H9 (cell line): Measurements from ENCODE around the gene KRTAP4-5. TPM values are rescaled to one million over a fixed set of nuclear protein-coding genes. Genes with fewer than 3 reads are reported as not detected.

ENCODE experiments used
- DNase-seq: peaks from one replicate; pipeline ENCODE4 v3.0.0-alpha.2; 2017
- H2AFZ ChIP-seq: one replicate; pipeline ENCODE4 v1.6.1; 2013; ENCODE audit warnings: mild to moderate bottlenecking, low read length, control low read depth, moderate library complexity
- H2AK5ac ChIP-seq: 2 replicates; pipeline ENCODE4 v1.6.1; 2013; ENCODE audit warnings: low read length, control low read depth, mixed read lengths; ENCODE audit not compliant: insufficient read length
- H2BK120ac ChIP-seq: one replicate; pipeline ENCODE4 v1.6.1; 2013; ENCODE audit warnings: low read depth, mild to moderate bottlenecking, low read length, control low read depth, inconsistent platforms; ENCODE audit not compliant: poor library complexity, severe bottlenecking
- H2BK12ac ChIP-seq: 2 replicates; pipeline ENCODE4 v1.6.1; 2013; ENCODE audit warnings: low read length, control low read depth, mixed read lengths, low read depth; ENCODE audit not compliant: insufficient read length
- H2BK15ac ChIP-seq: 2 replicates; pipeline ENCODE4 v1.6.1; 2013; ENCODE audit warnings: low read depth, low read length, control low read depth
- H2BK20ac ChIP-seq: one replicate; pipeline ENCODE4 v1.6.1; 2013; ENCODE audit warnings: low read depth, mild to moderate bottlenecking, low read length, control low read depth, inconsistent platforms; ENCODE audit not compliant: poor library complexity, severe bottlenecking
- H2BK5ac ChIP-seq: 2 replicates; pipeline ENCODE4 v1.6.1; 2013; ENCODE audit warnings: low read length, control low read depth, mixed read lengths; ENCODE audit not compliant: insufficient read length
- H3K14ac ChIP-seq: 2 replicates; pipeline ENCODE4 v1.6.1; 2013; ENCODE audit warnings: low read length, control low read depth; ENCODE audit not compliant: insufficient read depth
- H3K18ac ChIP-seq: 2 replicates; pipeline ENCODE4 v1.6.1; 2013; ENCODE audit warnings: low read depth, mild to moderate bottlenecking, mixed read lengths, low read length, control low read depth; ENCODE audit not compliant: insufficient read length
- H3K23ac ChIP-seq: 2 replicates; pipeline ENCODE4 v1.6.1; 2013; ENCODE audit warnings: low read length, control low read depth, mixed read lengths, low read depth; ENCODE audit not compliant: insufficient read length
- H3K23me2 ChIP-seq: 2 replicates; pipeline ENCODE4 v1.6.1; 2013; ENCODE audit warnings: low read depth, mild to moderate bottlenecking, mixed read lengths, low read length, control low read depth; ENCODE audit not compliant: insufficient read length, poor library complexity, severe bottlenecking
- H3K27ac ChIP-seq: 2 replicates; pipeline ENCODE4 v1.5.1; 2013; ENCODE audit warnings: low read length, control low read depth, mixed read lengths, low read depth; ENCODE audit not compliant: insufficient read length
- H3K27me3 ChIP-seq: 2 replicates; pipeline ENCODE4 v1.6.1; 2013; ENCODE audit warnings: low read length, control low read depth, inconsistent platforms; ENCODE audit not compliant: insufficient read depth
- H3K4ac ChIP-seq: 2 replicates; pipeline ENCODE4 v1.6.1; 2013; ENCODE audit warnings: low read depth, mild to moderate bottlenecking, control low read depth, inconsistent platforms, low read length, moderate library complexity
- H3K4me1 ChIP-seq: 2 replicates; pipeline ENCODE4 v1.6.1; 2013; ENCODE audit warnings: low read length, control low read depth, inconsistent platforms; ENCODE audit not compliant: insufficient read depth
- H3K4me2 ChIP-seq: 2 replicates; pipeline ENCODE4 v1.6.1; 2013; ENCODE audit warnings: low read length, control low read depth, mixed read lengths; ENCODE audit not compliant: insufficient read length, insufficient read depth
- H3K56ac ChIP-seq: 2 replicates; pipeline ENCODE4 v1.6.1; 2013; ENCODE audit warnings: low read depth, mild to moderate bottlenecking, mixed read lengths, low read length, control low read depth; ENCODE audit not compliant: insufficient read length
- H3K79me1 ChIP-seq: 2 replicates; pipeline ENCODE4 v1.6.1; 2013; ENCODE audit warnings: low read depth, mild to moderate bottlenecking, moderate library complexity, low read length, control low read depth, inconsistent platforms; ENCODE audit not compliant: insufficient read depth, poor library complexity, severe bottlenecking
- H3K79me2 ChIP-seq: 2 replicates; pipeline ENCODE4 v1.6.1; 2013; ENCODE audit warnings: low read length, control low read depth, inconsistent platforms; ENCODE audit not compliant: insufficient read depth
- H3K9ac ChIP-seq: 2 replicates; pipeline ENCODE4 v1.6.1; 2013; ENCODE audit warnings: low read length, control low read depth, mixed read lengths; ENCODE audit not compliant: insufficient read length; ENCODE audit errors: extremely low read depth
- H3K9me3 ChIP-seq: one replicate; pipeline ENCODE4 v1.6.1; 2013; ENCODE audit warnings: low read depth, low read length, inconsistent platforms; ENCODE audit not compliant: control insufficient read depth
- H3T11ph ChIP-seq: one replicate; pipeline ENCODE4 v1.6.1; 2013; ENCODE audit warnings: mild to moderate bottlenecking, low read length, control low read depth, inconsistent platforms
- H4K20me1 ChIP-seq: one replicate; pipeline ENCODE4 v1.6.1; 2013; ENCODE audit not compliant: control insufficient read depth, insufficient read length, insufficient read depth
- H4K5ac ChIP-seq: 2 replicates; pipeline ENCODE4 v1.6.1; 2013; ENCODE audit warnings: low read depth, mild to moderate bottlenecking, mixed read lengths, low read length, control low read depth; ENCODE audit not compliant: insufficient read length
- H4K8ac ChIP-seq: replicated peaks from 2 replicates; pipeline ENCODE4 v1.6.1; 2013; ENCODE audit warnings: low read length, control low read depth, mixed read lengths, low read depth; ENCODE audit not compliant: insufficient read length
- H4K91ac ChIP-seq: 2 replicates; pipeline ENCODE4 v1.6.1; 2013; ENCODE audit warnings: low read depth, mild to moderate bottlenecking, moderate library complexity, mixed read lengths, low read length, control low read depth; ENCODE audit not compliant: insufficient read length
- H3K27ac Mint-ChIP-seq, 3 experiments: 2 replicates in 2 of 3; 3 replicates in 1 of 3; pipeline ENCODE4 v1.8.0; 2020 to 2021; ENCODE audit warnings: mixed read lengths in 3 of 3, mild to moderate bottlenecking in 1 of 3, moderate library complexity in 1 of 3
- H3K27me3 Mint-ChIP-seq: 2 replicates; pipeline ENCODE4 v1.8.0; 2021; ENCODE audit warnings: low read depth, mild to moderate bottlenecking, moderate library complexity, mixed read lengths
- H3K36me3 Mint-ChIP-seq, 3 experiments: 2 replicates in 2 of 3; 3 replicates in 1 of 3; pipeline ENCODE4 v1.8.0; 2020 to 2021; ENCODE audit warnings: low read depth in 3 of 3, mixed read lengths in 3 of 3; ENCODE audit not compliant: insufficient read depth in 1 of 3
- H3K4me1 Mint-ChIP-seq, 2 experiments: 2 replicates each; pipeline ENCODE4 v1.8.0; 2020; ENCODE audit warnings: mixed read lengths in 2 of 2
- H3K4me3 Mint-ChIP-seq, 2 experiments: 2 replicates in 1 of 2; 3 replicates in 1 of 2; pipeline ENCODE4 v1.8.0; 2020 to 2021; ENCODE audit warnings: mild to moderate bottlenecking in 2 of 2, mixed read lengths in 2 of 2, moderate library complexity in 1 of 2
- H3K9me3 Mint-ChIP-seq, 2 experiments: 2 replicates in 1 of 2; 3 replicates in 1 of 2; pipeline ENCODE4 v1.8.0; 2020; ENCODE audit warnings: mild to moderate bottlenecking in 2 of 2, mixed read lengths in 2 of 2, moderate library complexity in 1 of 2
- WGBS: extraction: QIAGEN DNeasy Blood & Tissue Kit; methylation state at CpG from one replicate; pipeline ENCODE4 v1.1.7; 2013; ENCODE audit warnings: missing lambda C conversion rate, low lambda C conversion rate, mixed read lengths; ENCODE audit not compliant: insufficient read length; ENCODE audit errors: extremely low coverage; 5-methylcytosine and 5-hydroxymethylcytosine counted together
- total RNA-seq: library from RNA; stranded (reverse); gene quantifications from 2 replicates; pipeline ENCODE4 v1.2.1, GENCODE V29; 2021
- TF ChIP-seq, protein P1 (sequence below): fragments of 200-600 bp; sonication (generic); conservative IDR thresholded peaks from 3 replicates; pipeline ENCODE4 v1.8.0; 2021; ENCODE audit warnings: antibody characterized with exemption, mild to moderate bottlenecking

The KRTAP4-5 gene
- total RNA-seq, 1 experiment from 2014 or later = not detected

- H3K4ac ChIP-seq = no peak within 1 kb of the TSS
- H2BK15ac ChIP-seq = no peak within 1 kb of the TSS
- TF ChIP-seq, protein P1, sequence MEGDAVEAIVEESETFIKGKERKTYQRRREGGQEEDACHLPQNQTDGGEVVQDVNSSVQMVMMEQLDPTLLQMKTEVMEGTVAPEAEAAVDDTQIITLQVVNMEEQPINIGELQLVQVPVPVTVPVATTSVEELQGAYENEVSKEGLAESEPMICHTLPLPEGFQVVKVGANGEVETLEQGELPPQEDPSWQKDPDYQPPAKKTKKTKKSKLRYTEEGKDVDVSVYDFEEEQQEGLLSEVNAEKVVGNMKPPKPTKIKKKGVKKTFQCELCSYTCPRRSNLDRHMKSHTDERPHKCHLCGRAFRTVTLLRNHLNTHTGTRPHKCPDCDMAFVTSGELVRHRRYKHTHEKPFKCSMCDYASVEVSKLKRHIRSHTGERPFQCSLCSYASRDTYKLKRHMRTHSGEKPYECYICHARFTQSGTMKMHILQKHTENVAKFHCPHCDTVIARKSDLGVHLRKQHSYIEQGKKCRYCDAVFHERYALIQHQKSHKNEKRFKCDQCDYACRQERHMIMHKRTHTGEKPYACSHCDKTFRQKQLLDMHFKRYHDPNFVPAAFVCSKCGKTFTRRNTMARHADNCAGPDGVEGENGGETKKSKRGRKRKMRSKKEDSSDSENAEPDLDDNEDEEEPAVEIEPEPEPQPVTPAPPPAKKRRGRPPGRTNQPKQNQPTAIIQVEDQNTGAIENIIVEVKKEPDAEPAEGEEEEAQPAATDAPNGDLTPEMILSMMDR = no peak
- H3K4me1 ChIP-seq = no peaks in the 10 kb centered on the region
- no peak within 1 kb of the TSS for H3K14ac ChIP-seq
- H4K8ac ChIP-seq = no peak within 1 kb of the TSS
- no peak within 1 kb of the TSS for H2BK5ac ChIP-seq
- no peaks in the 10 kb centered on the region for H3K79me2 ChIP-seq
- no peak within 1 kb of the TSS for H4K91ac ChIP-seq
- WGBS = no CpG with 5 or more reads among the region's 1 CpG
- no peaks in the 10 kb centered on the region for H3K79me1 ChIP-seq
- H4K20me1 ChIP-seq = no peaks in the 10 kb centered on the region
- no peak within 1 kb of the TSS for H2AK5ac ChIP-seq
- H3K27me3 ChIP-seq = no peaks in the 10 kb centered on the region
- Mint-ChIP-seq H3K9me3 (no peaks in the 10 kb centered on the region; a peak in 1 of 5 replicates), H3K27me3 (no peaks in the 10 kb centered on the region; the same call in 1 of the 2 replicates), H3K27ac (no peak within 1 kb of the TSS; a peak in 1 of 7 replicates), H3K36me3 (no peaks in the 10 kb centered on the region), H3K4me3 (no peak within 1 kb of the TSS), H3K4me1 (no peaks in the 10 kb centered on the region)
- H3K9me3 ChIP-seq = no peaks in the 10 kb centered on the region
- no peak within 1 kb of the TSS for H2AFZ ChIP-seq
- H3K23me2 ChIP-seq = no peaks in the 10 kb centered on the region
- no peak within 1 kb of the TSS for H3K56ac ChIP-seq
- no peak within 1 kb of the TSS for H3T11ph ChIP-seq
- H2BK20ac ChIP-seq = no peak within 1 kb of the TSS
- H4K5ac ChIP-seq = no peak within 1 kb of the TSS
- no peak within 1 kb of the TSS for H3K23ac ChIP-seq
- no peak within 1 kb of the TSS for H3K9ac ChIP-seq
- no peak for DNase-seq
- no peak within 1 kb of the TSS for H2BK12ac ChIP-seq
- H3K27ac ChIP-seq = no peak within 1 kb of the TSS
- H3K4me2 ChIP-seq = no peak within 1 kb of the TSS
- H3K18ac ChIP-seq = no peak within 1 kb of the TSS
- no peak within 1 kb of the TSS for H2BK120ac ChIP-seq
These were observed 18.5 kb upstream of the KRTAP4-5 start, which contains the start of gene KRTAP4-3 for GRCh38 chr17:41168121-41168520. Gene KRTAP4-3 (minus strand): TSS chr17:41168221. CDS start chr17:41168172, 49 bp downstream.
